HCT116 (cell line): Measurements from ENCODE around the gene STRADA. TPM values are rescaled to one million over a fixed set of nuclear protein-coding genes. Genes with fewer than 3 reads are reported as not detected.

Experiments used
- ATAC-seq: fragments of 200-7000 bp; cut with Tn5 transposase; 2 replicates; pipeline ENCODE4 v1.9.1; 2020; ENCODE audit warnings: mild to moderate bottlenecking, moderate library complexity
- BruUV-seq: library from RNA; stranded (reverse); fragments of 400-500 nt; replicated peaks from 2 replicates; lab custom pipeline; 2021; lab: Mats Ljungman, UMichigan
- CTCF ChIA-PET: fragments of 300-600 bp; sonication (Branson Sonifier 250); formaldehyde crosslinking; loops from one replicate; lab custom pipeline; 2021; ENCODE audit warnings: antibody characterized with exemption; lab: Charles Lee
- POLR2A ChIA-PET: fragments of 300-600, 350-600 bp; sonication (Branson Sonifier 250); formaldehyde crosslinking; loops from one replicate; lab custom pipeline; 2021; ENCODE audit warnings: antibody characterized with exemption; lab: Charles Lee
- RAD21 ChIA-PET, 2 experiments: fragments of 300-600 bp; sonication (Branson Sonifier 250); formaldehyde crosslinking; loops; one replicate each; lab custom pipeline; 2023; ENCODE audit warnings: low total read pairs in 2 of 2; ENCODE audit not compliant: uncharacterized antibody in 2 of 2, unreplicated experiment in 2 of 2, low non-redundant PET in 1 of 2; lab: Charles Lee
- DNase-seq: peaks from one replicate; pipeline ENCODE4 v3.0.0-alpha.2; 2010; ENCODE audit warnings: low read depth, low spot score
- H2AFZ ChIP-seq: fragments of 200-600 bp; shearing (Covaris generic), sonication (generic); 2 replicates; pipeline ENCODE4 v1.6.1; 2017; ENCODE audit warnings: low read depth, mixed run types, mixed read lengths, antibody characterized with exemption, low read length; ENCODE audit not compliant: poor library complexity, severe bottlenecking
- H3K27ac ChIP-seq: 2 replicates; pipeline ENCODE4 v1.5.1; 2012; ENCODE audit warnings: low read depth, low read length
- H3K27me3 ChIP-seq: fragments of 200-600 bp; sonication (generic); 2 replicates; pipeline ENCODE4 v1.6.1; 2016; ENCODE audit warnings: mixed run types, low read length, mixed read lengths; ENCODE audit not compliant: insufficient read depth
- H3K36me3 ChIP-seq, 2 experiments: fragments of 200-500 bp in 1 of 2; fragments of 200-600 bp in 1 of 2; sonication (Bioruptor generic) in 1 of 2; sonication (generic) in 1 of 2; 2 replicates each; pipeline versions ENCODE4 v1.5.1 to v1.6.1; 2014 to 2016; ENCODE audit warnings: low read length in 2 of 2, inconsistent platforms in 1 of 2, mixed read lengths in 1 of 2, mixed run types in 1 of 2; ENCODE audit not compliant: insufficient read depth in 2 of 2, control insufficient read depth in 1 of 2
- H3K4me1 ChIP-seq, 2 experiments: fragments of 200-600 bp in 1 of 2; sonication (generic) in 1 of 2; 2 replicates each; pipeline versions ENCODE4 v1.5.1 to v1.6.1; 2012 to 2017; ENCODE audit warnings: low read length in 2 of 2, inconsistent platforms in 1 of 2, mild to moderate bottlenecking in 1 of 2, mixed read lengths in 1 of 2, mixed run types in 1 of 2, moderate library complexity in 1 of 2; ENCODE audit not compliant: insufficient read depth in 2 of 2, control insufficient read depth in 1 of 2
- H3K4me2 ChIP-seq: fragments of 200-600 bp; sonication (generic); 2 replicates; pipeline ENCODE4 v1.6.1; 2017; ENCODE audit warnings: mixed run types, low read length, mixed read lengths
- H3K4me3 ChIP-seq, 2 experiments: fragments of 200-600 bp in 1 of 2; sonication (generic) in 1 of 2; replicated peaks in 1 of 2; 2 replicates each; pipeline ENCODE4 v1.5.1; 2011 to 2016; ENCODE audit warnings: low read length in 2 of 2, control low read depth in 1 of 2, low read depth in 1 of 2, mild to moderate bottlenecking in 1 of 2, mixed read lengths in 1 of 2, mixed run types in 1 of 2
- H3K79me2 ChIP-seq: fragments of 200-600 bp; sonication (generic); 2 replicates; pipeline ENCODE4 v1.6.1; 2017; ENCODE audit warnings: mild to moderate bottlenecking, mixed run types, low read length, moderate library complexity, mixed read lengths; ENCODE audit not compliant: insufficient read depth
- H3K9ac ChIP-seq: fragments of 200-600 bp; sonication (generic); 2 replicates; pipeline ENCODE4 v1.6.1; 2016; ENCODE audit warnings: low read length, mixed read lengths
- H3K9me2 ChIP-seq: fragments of 200-600 bp; sonication (generic), shearing (Covaris generic); 2 replicates; pipeline ENCODE4 v1.6.1; 2017; ENCODE audit warnings: mixed run types, mild to moderate bottlenecking, moderate library complexity; ENCODE audit not compliant: insufficient read depth
- H3K9me3 ChIP-seq, 2 experiments: fragments of 200-500 bp in 1 of 2; fragments of 200-600 bp in 1 of 2; sonication (Bioruptor generic) in 1 of 2; sonication (generic) in 1 of 2; 2 replicates each; pipeline ENCODE4 v1.6.1; 2014 to 2017; ENCODE audit warnings: low read length in 2 of 2, mixed read lengths in 2 of 2, inconsistent platforms in 1 of 2, low read depth in 1 of 2, mild to moderate bottlenecking in 1 of 2, mixed run types in 1 of 2, moderate library complexity in 1 of 2; ENCODE audit not compliant: control insufficient read depth in 1 of 2, insufficient read depth in 1 of 2
- H4K20me1 ChIP-seq: fragments of 200-600 bp; sonication (generic), shearing (Covaris generic); 2 replicates; pipeline ENCODE4 v1.6.1; 2017; ENCODE audit warnings: mixed run types, mild to moderate bottlenecking, moderate library complexity; ENCODE audit not compliant: insufficient read depth
- ATF3 ChIP-seq: IDR thresholded peaks from 2 replicates; pipeline ENCODE4 v1.6.1; 2012
- CBX3 ChIP-seq: IDR thresholded peaks from 2 replicates; pipeline ENCODE4 v1.6.1; 2012; ENCODE audit warnings: low read depth
- CEBPB ChIP-seq: IDR thresholded peaks from 2 replicates; pipeline ENCODE4 v1.6.1; 2012; ENCODE audit warnings: low read depth
- EGR1 ChIP-seq: IDR thresholded peaks from 2 replicates; pipeline ENCODE4 v1.6.1; 2012; ENCODE audit warnings: low read depth
- ELF1 ChIP-seq: IDR thresholded peaks from 2 replicates; pipeline ENCODE4 v1.6.1; 2012; ENCODE audit warnings: low read depth, borderline replicate concordance
- FOSL1 ChIP-seq: IDR thresholded peaks from 2 replicates; pipeline ENCODE4 v1.6.1; 2012; ENCODE audit warnings: low read depth
- JUND ChIP-seq: IDR thresholded peaks from 2 replicates; pipeline ENCODE4 v1.6.1; 2012
- POLR2AphosphoS5 ChIP-seq: IDR thresholded peaks from 2 replicates; pipeline ENCODE4 v1.6.1; 2011; ENCODE audit warnings: mild to moderate bottlenecking, low read depth, low read length, moderate library complexity
- RAD21 ChIP-seq: IDR thresholded peaks from 2 replicates; pipeline ENCODE4 v1.6.1; 2012; ENCODE audit warnings: low read depth, mild to moderate bottlenecking
- SIN3A ChIP-seq: IDR thresholded peaks from 2 replicates; pipeline ENCODE4 v1.6.1; 2012; ENCODE audit warnings: low read depth
- SP1 ChIP-seq: IDR thresholded peaks from 2 replicates; pipeline ENCODE4 v1.6.1; 2012; ENCODE audit warnings: low read depth
- SRF ChIP-seq: IDR thresholded peaks from 2 replicates; pipeline ENCODE4 v1.6.1; 2012; ENCODE audit warnings: low read depth
- YY1 ChIP-seq: IDR thresholded peaks from 2 replicates; pipeline ENCODE4 v1.6.1; 2011; ENCODE audit warnings: low read length, low read depth, moderate library complexity, mild to moderate bottlenecking; ENCODE audit not compliant: insufficient replicate concordance; ENCODE audit errors: extremely low read depth
- ZBTB33 ChIP-seq: IDR thresholded peaks from 2 replicates; pipeline ENCODE4 v1.6.1; 2011; ENCODE audit warnings: mild to moderate bottlenecking, low read length, moderate library complexity; ENCODE audit not compliant: insufficient replicate concordance; ENCODE audit errors: extremely low read depth
- ZFX ChIP-seq: fragments of 450-650 bp; IDR thresholded peaks from 2 replicates; pipeline ENCODE4 v1.6.1; 2017
- intact Hi-C: fragments of 100-400 bp; cut with micrococcal nuclease; formaldehyde crosslinking; loops from 2 replicates; pipeline ENCODE4 v1.10.0; 2022
- total RNA-seq: library from RNA; stranded (reverse); gene quantifications from one replicate; pipeline ENCODE4 v1.2.1, GENCODE V29; 2021; ENCODE audit not compliant: unreplicated experiment
- TF ChIP-seq, protein P1 (sequence below): IDR thresholded peaks from 2 replicates; pipeline ENCODE4 v1.6.1; 2012; ENCODE audit warnings: low read depth

Gene STRADA
- total RNA-seq, 1 experiment from 2014 or later, result 38.0 TPM

DNA sequence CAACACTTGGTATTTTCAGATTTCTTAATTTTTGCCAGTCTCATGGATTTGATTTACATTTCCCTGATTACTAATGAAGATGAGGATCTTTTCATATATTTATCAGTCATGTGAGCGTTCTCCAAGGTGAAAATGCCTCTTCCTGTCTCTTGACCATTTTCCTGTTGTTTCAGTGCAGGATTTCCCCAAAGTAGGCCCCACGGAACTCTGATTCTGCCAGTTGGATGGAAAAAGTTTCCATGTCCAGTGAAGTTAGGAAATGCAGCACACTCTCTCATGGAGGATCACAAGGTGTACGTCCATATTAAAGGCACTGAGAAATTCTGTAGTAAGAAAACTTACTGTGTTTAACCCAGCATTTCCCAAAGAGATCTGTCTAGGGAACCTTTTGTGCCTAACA, 25.2 kb downstream of the STRADA start:
- DNase-seq (no peak), ATAC-seq (no peak)
- H2AFZ ChIP-seq, result no peak overlapping the region
- no peaks in the 10 kb centered on the region for H3K79me2 ChIP-seq
- intact Hi-C loops, result no loop called here
- no peaks in the 10 kb centered on the region for H3K4me1 ChIP-seq
- no peak overlapping the region for H3K4me3 ChIP-seq
- RAD21 ChIA-PET, result no interaction called here
- TF ChIP-seq YY1 (no peak), ZBTB33 (no peak), ELF1 (no peak), CEBPB (no peak), FOSL1 (no peak), EGR1 (no peak), CBX3 (no peak), ZFX (no peak), RAD21 (no peak), SRF (no peak), POLR2AphosphoS5 (no peak), JUND (no peak), SP1 (no peak), SIN3A (no peak), ATF3 (no peak)
- TF ChIP-seq, protein P1, sequence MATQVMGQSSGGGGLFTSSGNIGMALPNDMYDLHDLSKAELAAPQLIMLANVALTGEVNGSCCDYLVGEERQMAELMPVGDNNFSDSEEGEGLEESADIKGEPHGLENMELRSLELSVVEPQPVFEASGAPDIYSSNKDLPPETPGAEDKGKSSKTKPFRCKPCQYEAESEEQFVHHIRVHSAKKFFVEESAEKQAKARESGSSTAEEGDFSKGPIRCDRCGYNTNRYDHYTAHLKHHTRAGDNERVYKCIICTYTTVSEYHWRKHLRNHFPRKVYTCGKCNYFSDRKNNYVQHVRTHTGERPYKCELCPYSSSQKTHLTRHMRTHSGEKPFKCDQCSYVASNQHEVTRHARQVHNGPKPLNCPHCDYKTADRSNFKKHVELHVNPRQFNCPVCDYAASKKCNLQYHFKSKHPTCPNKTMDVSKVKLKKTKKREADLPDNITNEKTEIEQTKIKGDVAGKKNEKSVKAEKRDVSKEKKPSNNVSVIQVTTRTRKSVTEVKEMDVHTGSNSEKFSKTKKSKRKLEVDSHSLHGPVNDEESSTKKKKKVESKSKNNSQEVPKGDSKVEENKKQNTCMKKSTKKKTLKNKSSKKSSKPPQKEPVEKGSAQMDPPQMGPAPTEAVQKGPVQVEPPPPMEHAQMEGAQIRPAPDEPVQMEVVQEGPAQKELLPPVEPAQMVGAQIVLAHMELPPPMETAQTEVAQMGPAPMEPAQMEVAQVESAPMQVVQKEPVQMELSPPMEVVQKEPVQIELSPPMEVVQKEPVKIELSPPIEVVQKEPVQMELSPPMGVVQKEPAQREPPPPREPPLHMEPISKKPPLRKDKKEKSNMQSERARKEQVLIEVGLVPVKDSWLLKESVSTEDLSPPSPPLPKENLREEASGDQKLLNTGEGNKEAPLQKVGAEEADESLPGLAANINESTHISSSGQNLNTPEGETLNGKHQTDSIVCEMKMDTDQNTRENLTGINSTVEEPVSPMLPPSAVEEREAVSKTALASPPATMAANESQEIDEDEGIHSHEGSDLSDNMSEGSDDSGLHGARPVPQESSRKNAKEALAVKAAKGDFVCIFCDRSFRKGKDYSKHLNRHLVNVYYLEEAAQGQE, result no peak
- H4K20me1 ChIP-seq, result no peaks in the 10 kb centered on the region
- H3K9me2 ChIP-seq, result no peaks in the 10 kb centered on the region
- H3K9ac ChIP-seq, result no peak overlapping the region
- POLR2A ChIA-PET, result no interaction called here
- no peaks in the 10 kb centered on the region for H3K27me3 ChIP-seq
- H3K36me3 ChIP-seq, result peaks cover 5 to 8% of the 10 kb centered on the region in 2 experiments; a peak in 1 of 4 replicates
- H3K4me2 ChIP-seq, result no peak overlapping the region
- H3K9me3 ChIP-seq, result no peaks in the 10 kb centered on the region
- no peak overlapping the region for H3K27ac ChIP-seq
- CTCF ChIA-PET, result no interaction called here
- no TSS peak for BruUV-seq
